Activated CD8-positive, alpha-beta T cell treated with anti-CD3 and anti-CD28 coated beads, Interleukin-2, amount 10 ng/mL, durations not matched to agents 7 days and 5 days (primary cell): Measurements from ENCODE around the gene NDUFS6. TPM values are rescaled to one million over a fixed set of nuclear protein-coding genes. Genes with fewer than 3 reads are reported as not detected.

Experiments used
- ATAC-seq: fragments of 150-1000 bp; cut with Tn5 transposase; one replicate; pipeline ENCODE4 v1.10.0; 2021; ENCODE audit warnings: moderate library complexity
- CTCF ChIA-PET: fragments of 350-600 bp; sonication (Branson Sonifier 250); formaldehyde crosslinking; loops from one replicate; lab custom pipeline; 2021; ENCODE audit warnings: antibody characterized with exemption; lab: Charles Lee
- POLR2A ChIA-PET: fragments of 350-600 bp; sonication (Branson Sonifier 250); formaldehyde crosslinking; loops from one replicate; lab custom pipeline; 2021; ENCODE audit warnings: antibody characterized with exemption; lab: Charles Lee
- DNase-seq: peaks from one replicate; pipeline ENCODE4 v3.0.0-alpha.2; 2020
- H3K27ac Mint-ChIP-seq: one replicate; pipeline ENCODE4 v1.8.0; 2021; ENCODE audit warnings: mild to moderate bottlenecking, mixed read lengths
- H3K27me3 Mint-ChIP-seq: one replicate; pipeline ENCODE4 v1.8.0; 2021; ENCODE audit warnings: low read depth, mixed read lengths
- H3K36me3 Mint-ChIP-seq: one replicate; pipeline ENCODE4 v1.8.0; 2021; ENCODE audit warnings: low read depth, mixed read lengths
- H3K4me1 Mint-ChIP-seq: one replicate; pipeline ENCODE4 v1.8.0; 2021; ENCODE audit warnings: low read depth, mixed read lengths
- H3K4me3 Mint-ChIP-seq: one replicate; pipeline ENCODE4 v1.8.0; 2021; ENCODE audit warnings: mild to moderate bottlenecking, mixed read lengths
- H3K9me3 Mint-ChIP-seq: one replicate; pipeline ENCODE4 v1.8.0; 2022; ENCODE audit warnings: mixed read lengths; ENCODE audit not compliant: insufficient read depth
- total RNA-seq, 2 experiments: library from RNA; stranded (reverse); gene quantifications; one replicate each; pipeline ENCODE4 v1.2.3, GENCODE V29; 2021

NDUFS6 gene
- total RNA-seq, 2 experiments from 2014 or later, result 36.6 to 36.7 TPM

GRCh38 chr5:1858436-1858835 is 57.2 kb downstream of the NDUFS6 start:
- ChIA-PET CTCF (no interaction called here), POLR2A (no interaction called here)
- no peaks in the 10 kb centered on the region for H3K9me3 Mint-ChIP-seq
- no peak overlapping the region for H3K4me3 Mint-ChIP-seq
- no peaks in the 10 kb centered on the region for H3K36me3 Mint-ChIP-seq
- no peak for DNase-seq
- no peak overlapping the region for H3K27ac Mint-ChIP-seq
- no peaks in the 10 kb centered on the region for H3K4me1 Mint-ChIP-seq
- peaks cover 15% of the 10 kb centered on the region for H3K27me3 Mint-ChIP-seq
- ATAC-seq, result no peak

- POLR2A ChIA-PET, result no interaction called here
- CTCF ChIA-PET, result no interaction called here
- no peak overlapping the region for H3K4me3 Mint-ChIP-seq
- no peaks in the 10 kb centered on the region for H3K9me3 Mint-ChIP-seq
- H3K27me3 Mint-ChIP-seq, result peaks cover 9% of the 10 kb centered on the region
- ATAC-seq (no peak), DNase-seq (no peak)
- no peaks in the 10 kb centered on the region for H3K36me3 Mint-ChIP-seq
- no peak overlapping the region for H3K27ac Mint-ChIP-seq
- H3K4me1 Mint-ChIP-seq, result no peaks in the 10 kb centered on the region
These were observed 57.9 kb downstream of the NDUFS6 start for GRCh38 chr5:1859099-1859498.

- no peaks in the 10 kb centered on the region for H3K4me1 Mint-ChIP-seq
- no peak overlapping the region for H3K27ac Mint-ChIP-seq
- no peaks in the 10 kb centered on the region for H3K9me3 Mint-ChIP-seq
- peaks cover 8% of the 10 kb centered on the region for H3K27me3 Mint-ChIP-seq
- H3K4me3 Mint-ChIP-seq, result no peak overlapping the region
- no peaks in the 10 kb centered on the region for H3K36me3 Mint-ChIP-seq
- ATAC-seq (no peak), DNase-seq (no peak)
- ChIA-PET CTCF (no interaction called here), POLR2A (no interaction called here)
These were observed 58.9 kb downstream of the NDUFS6 start for GRCh38 chr5:1860021-1860610.

- ChIA-PET POLR2A (no interaction called here), CTCF (no interaction called here)
- ATAC-seq (no peak), DNase-seq (no peak)
- Mint-ChIP-seq H3K27me3 (peaks cover 5% of the 10 kb centered on the region), H3K36me3 (no peaks in the 10 kb centered on the region), H3K9me3 (no peaks in the 10 kb centered on the region), H3K4me3 (no peak overlapping the region), H3K4me1 (no peaks in the 10 kb centered on the region), H3K27ac (no peak overlapping the region)
These were observed 59.7 kb downstream of the NDUFS6 start for GRCh38 chr5:1860949-1861348.

GRCh38 chr5:1864896-1865440 is 63.8 kb downstream of the NDUFS6 start:
- ChIA-PET CTCF (no interaction called here), POLR2A (no interaction called here)
- Mint-ChIP-seq H3K9me3 (no peaks in the 10 kb centered on the region), H3K36me3 (no peaks in the 10 kb centered on the region), H3K27ac (no peak overlapping the region), H3K4me1 (no peaks in the 10 kb centered on the region), H3K27me3 (peaks cover 5% of the 10 kb centered on the region), H3K4me3 (no peak overlapping the region)
- DNase-seq (no peak), ATAC-seq (no peak)

- H3K27ac Mint-ChIP-seq, result no peak overlapping the region
- DNase-seq, result no peak
- peaks cover 5% of the 10 kb centered on the region for H3K27me3 Mint-ChIP-seq
- no peak for ATAC-seq
- H3K4me3 Mint-ChIP-seq, result no peak overlapping the region
- ChIA-PET POLR2A (no interaction called here), CTCF (no interaction called here)
- H3K36me3 Mint-ChIP-seq, result no peaks in the 10 kb centered on the region
- no peaks in the 10 kb centered on the region for H3K9me3 Mint-ChIP-seq
- H3K4me1 Mint-ChIP-seq, result no peaks in the 10 kb centered on the region
These were observed 64.3 kb downstream of the NDUFS6 start for GRCh38 chr5:1865486-1865885.

Other genes with a start within 250 kb of the NDUFS6 start
- 10 to 100 TPM; 57.9 to 60.4 TPM for gene MRPL36, start 1.6 kb upstream of the NDUFS6 start, total RNA-seq
- gene IRX4, start 81.5 kb downstream of the NDUFS6 start, total RNA-seq, result not detected